Iris pigment epithelial cell (primary cell): ENCODE data around the gene NFKBIE.
"Not testable (repeated sequence)": the region's sequence is repeated elsewhere in the genome, so short reads cannot be mapped to it uniquely, and the experiment has no call there.

ENCODE experiments used
- DNase-seq: peaks from one replicate; pipeline ENCODE4 v3.0.0-alpha.2; 2011; ENCODE audit warnings: low read depth

Gene NFKBIE

GRCh38 chr6:44265007-44265721 is at the start of gene NFKBIE:
TSS of gene NFKBIE (minus strand) at chr6:44265551. CDS start at chr6:44265346, 205 bp downstream.
- peak; percentile 93 for DNase-seq

- not testable (repeated sequence) for DNase-seq
These were observed 49.3 kb upstream of the NFKBIE start for GRCh38 chr6:44314657-44315056.

GRCh38 chr6:44312901-44313788 is 47.8 kb upstream of the NFKBIE start, which contains the start of gene AARS2:
TSS of gene AARS2 (minus strand) at chr6:44313347. CDS start at chr6:44313323, 24 bp downstream.
- DNase-seq, result peak; percentile 75

GRCh38 chr6:44311767-44312166 is 46.4 kb upstream of the NFKBIE start:
- no peak for DNase-seq

- DNase-seq, result no peak
These were observed 46.0 kb upstream of the NFKBIE start for GRCh38 chr6:44311304-44311703.

GRCh38 chr6:44310241-44310640 is 44.9 kb upstream of the NFKBIE start:
- no peak for DNase-seq

- DNase-seq, result no peak
These were observed 44.3 kb upstream of the NFKBIE start for GRCh38 chr6:44309631-44310030.

- DNase-seq, result peak; percentile 51
These were observed 43.7 kb upstream of the NFKBIE start for GRCh38 chr6:44309092-44309491.

GRCh38 chr6:44307217-44307616 is 41.9 kb upstream of the NFKBIE start:
- no peak for DNase-seq

- no peak for DNase-seq
These were observed 41.4 kb upstream of the NFKBIE start for GRCh38 chr6:44306710-44307109.

- DNase-seq, result no peak
These were observed 39.9 kb upstream of the NFKBIE start for GRCh38 chr6:44305200-44305725.

- DNase-seq, result peak; percentile 55
These were observed 39.2 kb upstream of the NFKBIE start for GRCh38 chr6:44304282-44305199.

GRCh38 chr6:44303842-44304241 is 38.5 kb upstream of the NFKBIE start:
- no peak for DNase-seq

GRCh38 chr6:44302856-44303255 is 37.5 kb upstream of the NFKBIE start:
- no peak for DNase-seq

- no peak for DNase-seq
These were observed 36.6 kb upstream of the NFKBIE start for GRCh38 chr6:44301782-44302564.

- DNase-seq, result no peak
These were observed 35.8 kb upstream of the NFKBIE start for GRCh38 chr6:44301106-44301505.

- DNase-seq, result no peak
These were observed 35.0 kb upstream of the NFKBIE start for GRCh38 chr6:44300292-44300823.

- DNase-seq, result no peak
These were observed 33.5 kb upstream of the NFKBIE start for GRCh38 chr6:44298864-44299263.

- no peak for DNase-seq
These were observed 32.9 kb upstream of the NFKBIE start for GRCh38 chr6:44298055-44298803.
